ENCODE results near the gene L1CAM. TPM values are rescaled to one million over a fixed set of nuclear protein-coding genes. Genes with fewer than 3 reads are reported as not detected.

Gene L1CAM
- total RNA-seq, 4 donors from 2014 or later = 5.2 to 7.1 (median 6.1) TPM

- no peaks in the 10 kb centered on the region for H3K27me3 ChIP-seq
- H3K36me3 ChIP-seq = no peaks in the 10 kb centered on the region
- no peak overlapping the region for H3K4me3 ChIP-seq
- H3K27ac ChIP-seq = no peak overlapping the region
- no peak for DNase-seq
- no peaks in the 10 kb centered on the region for H3K9me3 ChIP-seq
- TF ChIP-seq POLR2A (IDR thresholded peaks at IDR 0.05) (no peak), POLR2AphosphoS5 (IDR thresholded peaks at IDR 0.05) (no peak), CTCF (IDR thresholded peaks at IDR 0.05) (no peak), EP300 (IDR thresholded peaks at IDR 0.05; ENCODE audit: low read depth) (no peak)
- intact Hi-C loops (cut with DNase I; ENCODE audit: low total_unique reads) (no loop called here), in situ Hi-C loops (cut with MboI; ENCODE audit: low pct_ligation_motif_present in 1 of 4, low pct_unique_long_range_greater_than_20kb in 1 of 4, low sequenced_read_pairs in 3 of 4) (no loop called here)
- WGBS, 2 donors (ENCODE audit: low coverage in 1 of 2) = 50 to 86% methylated on average over 1 to 2 of the region's 2 CpGs
- H3K4me1 ChIP-seq = no peaks in the 10 kb centered on the region
Measured at GRCh38 chrX:153857348-153857903, 28.5 kb downstream of the L1CAM start.

GRCh38 chrX:153854702-153855101 is 31.3 kb downstream of the L1CAM start:
- H3K27ac ChIP-seq = no peak overlapping the region
- in situ Hi-C loops (cut with MboI; ENCODE audit: low pct_ligation_motif_present in 1 of 4, low pct_unique_long_range_greater_than_20kb in 1 of 4, low sequenced_read_pairs in 3 of 4) (no loop called here), intact Hi-C loops (cut with DNase I; ENCODE audit: low total_unique reads) (no loop called here)
- TF ChIP-seq POLR2A (IDR thresholded peaks at IDR 0.05) (no peak), EP300 (IDR thresholded peaks at IDR 0.05; ENCODE audit: low read depth) (no peak), CTCF (IDR thresholded peaks at IDR 0.05) (no peak)
- no peaks in the 10 kb centered on the region for H3K36me3 ChIP-seq
- no peak overlapping the region for H3K4me3 ChIP-seq
- no peaks in the 10 kb centered on the region for H3K9me3 ChIP-seq
- DNase-seq = no peak
- no peaks in the 10 kb centered on the region for H3K27me3 ChIP-seq
- no peaks in the 10 kb centered on the region for H3K4me1 ChIP-seq
- WGBS, 2 donors (ENCODE audit: low coverage in 1 of 2) = 88 to 89% methylated on average over 3 to 9 of the region's 9 CpGs

- H3K27ac ChIP-seq = no peak overlapping the region
- TF ChIP-seq POLR2A (IDR thresholded peaks at IDR 0.05) (no peak), EP300 (IDR thresholded peaks at IDR 0.05; ENCODE audit: low read depth) (no peak), POLR2AphosphoS5 (IDR thresholded peaks at IDR 0.05) (no peak), CTCF (IDR thresholded peaks at IDR 0.05) (no peak)
- H3K4me3 ChIP-seq = no peak overlapping the region
- H3K27me3 ChIP-seq = no peaks in the 10 kb centered on the region
- DNase-seq = no peak
- in situ Hi-C loops (cut with MboI; ENCODE audit: low pct_ligation_motif_present in 1 of 4, low pct_unique_long_range_greater_than_20kb in 1 of 4, low sequenced_read_pairs in 3 of 4) (no loop called here), intact Hi-C loops (cut with DNase I; ENCODE audit: low total_unique reads) (no loop called here)
- 93% methylated on average over 3 of the region's 3 CpGs; no CpG with 5 or more reads in 1 of the 2 donors for WGBS, 2 donors (ENCODE audit: low coverage in 1 of 2)
- no peaks in the 10 kb centered on the region for H3K4me1 ChIP-seq
- H3K9me3 ChIP-seq = no peaks in the 10 kb centered on the region
- no peaks in the 10 kb centered on the region for H3K36me3 ChIP-seq
Measured at GRCh38 chrX:153853902-153854267, 32.1 kb downstream of the L1CAM start.

GRCh38 chrX:153853180-153853901 is 32.6 kb downstream of the L1CAM start:
- no peaks in the 10 kb centered on the region for H3K36me3 ChIP-seq
- no peaks in the 10 kb centered on the region for H3K27me3 ChIP-seq
- no peak overlapping the region for H3K4me3 ChIP-seq
- H3K9me3 ChIP-seq = no peaks in the 10 kb centered on the region
- intact Hi-C loops (cut with DNase I; ENCODE audit: low total_unique reads) = no loop called here
- 58% methylated on average over 3 of the region's 3 CpGs; no CpG with 5 or more reads in 1 of the 2 donors for WGBS, 2 donors (ENCODE audit: low coverage in 1 of 2)
- H3K4me1 ChIP-seq = no peaks in the 10 kb centered on the region
- H3K27ac ChIP-seq = no peak overlapping the region
- no peak for TF ChIP-seq POLR2A (IDR thresholded peaks at IDR 0.05)
- no peak for TF ChIP-seq POLR2AphosphoS5 (IDR thresholded peaks at IDR 0.05)
- no peak for TF ChIP-seq CTCF (IDR thresholded peaks at IDR 0.05)
- TF ChIP-seq EP300 (IDR thresholded peaks at IDR 0.05; ENCODE audit: low read depth) = no peak
- no peak for DNase-seq
- in situ Hi-C loops (cut with MboI; ENCODE audit: low pct_ligation_motif_present in 1 of 4, low pct_unique_long_range_greater_than_20kb in 1 of 4, low sequenced_read_pairs in 3 of 4) = no loop called here
